CD8-positive, alpha-beta memory T cell (primary cell): ENCODE results near the gene CDH23. TPM values are rescaled to one million over a fixed set of nuclear protein-coding genes. Genes with fewer than 3 reads are reported as not detected.

Experiments used
- CTCF ChIA-PET: fragments of 350-600 bp; sonication (Branson Sonifier 250); formaldehyde crosslinking; loops from one replicate; lab custom pipeline; 2021; ENCODE audit warnings: antibody characterized with exemption; lab: Charles Lee
- POLR2A ChIA-PET: fragments of 350-600 bp; sonication (Branson Sonifier 250); formaldehyde crosslinking; loops from one replicate; lab custom pipeline; 2021; ENCODE audit warnings: antibody characterized with exemption; lab: Charles Lee
- DNase-seq, 5 donors: peaks; one replicate each; pipeline versions ENCODE4 v3.0.0 to v3.0.0-alpha.2; 2020 to 2022; ENCODE audit warnings: mixed read lengths in 1 of 5
- H3K27ac ChIP-seq: one replicate; pipeline ENCODE4 v1.7.0; 2013; ENCODE audit warnings: low read depth, mild to moderate bottlenecking, low read length, moderate library complexity
- H3K27me3 ChIP-seq: 2 replicates; pipeline ENCODE4 v1.7.0; 2013; ENCODE audit warnings: low read length, mild to moderate bottlenecking; ENCODE audit not compliant: insufficient read depth, poor library complexity, severe bottlenecking
- H3K36me3 ChIP-seq: 2 replicates; pipeline ENCODE4 v1.7.0; 2013; ENCODE audit warnings: mild to moderate bottlenecking, low read length, moderate library complexity; ENCODE audit not compliant: insufficient read depth
- H3K4me1 ChIP-seq: 2 replicates; pipeline ENCODE4 v1.7.0; 2013; ENCODE audit warnings: mild to moderate bottlenecking, low read length, moderate library complexity; ENCODE audit not compliant: insufficient read depth
- H3K4me3 ChIP-seq: 2 replicates; pipeline ENCODE4 v1.7.0; 2013; ENCODE audit warnings: mild to moderate bottlenecking, low read length
- H3K9me3 ChIP-seq: 2 replicates; pipeline ENCODE4 v1.7.0; 2013; ENCODE audit warnings: mild to moderate bottlenecking, low read length
- H3K27ac Mint-ChIP-seq, 8 donors: one replicate each; pipeline ENCODE4 v1.8.0; 2020 to 2021; ENCODE audit warnings: mixed read lengths in 8 of 8, mild to moderate bottlenecking in 6 of 8, inconsistent platforms in 3 of 8, moderate library complexity in 3 of 8
- H3K27me3 Mint-ChIP-seq, 2 donors: one replicate each; pipeline ENCODE4 v1.8.0; 2020 to 2021; ENCODE audit warnings: mixed read lengths in 2 of 2, mild to moderate bottlenecking in 1 of 2, moderate library complexity in 1 of 2
- H3K36me3 Mint-ChIP-seq, 3 donors: one replicate each; pipeline ENCODE4 v1.8.0; 2020 to 2021; ENCODE audit warnings: mixed read lengths in 3 of 3, inconsistent platforms in 1 of 3, mild to moderate bottlenecking in 1 of 3
- H3K4me1 Mint-ChIP-seq, 3 donors: one replicate each; pipeline ENCODE4 v1.8.0; 2020 to 2021; ENCODE audit warnings: mixed read lengths in 3 of 3, inconsistent platforms in 1 of 3, mild to moderate bottlenecking in 1 of 3
- H3K4me3 Mint-ChIP-seq, 7 donors: one replicate each; pipeline ENCODE4 v1.8.0; 2020 to 2021; ENCODE audit warnings: mixed read lengths in 7 of 7, mild to moderate bottlenecking in 6 of 7, moderate library complexity in 4 of 7, inconsistent platforms in 2 of 7
- H3K9me3 Mint-ChIP-seq, 5 donors: one replicate each; pipeline ENCODE4 v1.8.0; 2020 to 2022; ENCODE audit warnings: mixed read lengths in 5 of 5, mild to moderate bottlenecking in 3 of 5, moderate library complexity in 2 of 5, inconsistent platforms in 1 of 5
- polyA plus RNA-seq: library from polyadenylated mRNA; unstranded; fragments of 300-500 nt; fragmentation: Illumina TruSeq; gene quantifications from one replicate; pipeline ENCODE4 v1.2.3, GENCODE V29; 2021
- total RNA-seq, 2 experiments: library from RNA; stranded (reverse); gene quantifications; one replicate each; pipeline ENCODE4 v1.2.3, GENCODE V29; 2021

CDH23 gene
- total and polyA plus RNA-seq, 3 experiments from 2014 or later = 0.74 to 2.0 (median 0.78) TPM

DNA sequence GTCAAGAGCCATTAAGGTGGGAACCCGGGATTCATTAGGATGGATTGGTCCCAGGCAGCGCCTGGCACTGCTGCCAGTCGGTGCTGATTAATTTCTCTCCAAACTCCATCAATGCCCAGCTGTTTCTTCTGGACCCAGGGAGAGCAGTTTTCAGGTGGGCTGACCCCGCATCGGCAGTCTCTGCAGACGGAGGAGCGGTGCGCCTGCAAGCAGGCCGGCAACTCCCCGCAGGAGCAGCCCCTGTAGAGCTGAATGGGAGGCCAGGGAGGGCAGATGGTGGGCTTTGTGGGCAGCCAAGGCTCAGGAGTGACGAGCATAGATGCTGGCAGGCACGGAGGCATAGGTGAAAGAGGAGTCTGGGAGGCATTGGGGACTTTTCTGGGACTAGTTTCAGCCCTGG lies 56.5 kb downstream of the CDH23 start:
- no peaks in the 10 kb centered on the region for H3K4me1 Mint-ChIP-seq
- Histone ChIP-seq H3K4me3 (no peak overlapping the region), H3K27me3 (no peaks in the 10 kb centered on the region), H3K36me3 (no peaks in the 10 kb centered on the region), H3K4me1 (no peaks in the 10 kb centered on the region), H3K27ac (no peak overlapping the region), H3K9me3 (no peaks in the 10 kb centered on the region)
- no peaks in the 10 kb centered on the region for H3K36me3 Mint-ChIP-seq
- H3K4me3 Mint-ChIP-seq = no peak overlapping the region
- H3K27me3 Mint-ChIP-seq = peaks cover 6 to 9% of the 10 kb centered on the region in 2 donors
- no peak for DNase-seq
- H3K27ac Mint-ChIP-seq = no peak overlapping the region
- CTCF ChIA-PET = no interaction called here
- POLR2A ChIA-PET = no interaction called here
- no peaks in the 10 kb centered on the region for H3K9me3 Mint-ChIP-seq

DNA sequence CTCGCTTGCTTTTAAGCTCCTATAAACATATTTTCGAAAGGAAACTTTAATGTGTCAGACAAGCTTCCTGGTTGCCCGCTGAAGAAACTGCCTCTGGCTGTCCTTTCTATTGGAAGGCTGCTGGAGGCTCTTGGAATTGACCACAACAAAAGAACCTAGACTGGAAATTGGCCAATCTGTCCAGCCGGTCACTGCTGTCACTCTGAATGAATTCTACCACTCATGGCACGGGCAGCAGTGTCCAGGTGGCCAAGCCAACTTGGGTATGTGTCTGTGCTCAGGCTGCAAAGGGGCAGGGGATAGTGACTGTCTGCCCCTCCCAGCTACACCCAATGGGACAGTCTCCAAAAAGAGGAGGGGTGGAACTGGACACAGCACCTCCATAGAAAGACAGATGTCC lies 57.6 kb downstream of the CDH23 start:
- Histone ChIP-seq H3K9me3 (no peaks in the 10 kb centered on the region), H3K4me1 (no peaks in the 10 kb centered on the region), H3K4me3 (no peak overlapping the region), H3K36me3 (no peaks in the 10 kb centered on the region), H3K27me3 (no peaks in the 10 kb centered on the region), H3K27ac (no peak overlapping the region)
- H3K4me3 Mint-ChIP-seq = no peak overlapping the region
- no peak overlapping the region for H3K27ac Mint-ChIP-seq
- ChIA-PET CTCF (no interaction called here), POLR2A (no interaction called here)
- H3K9me3 Mint-ChIP-seq = no peaks in the 10 kb centered on the region
- peaks cover 6 to 10% of the 10 kb centered on the region in 2 donors for H3K27me3 Mint-ChIP-seq
- H3K4me1 Mint-ChIP-seq = no peaks in the 10 kb centered on the region
- DNase-seq = no peak
- no peaks in the 10 kb centered on the region for H3K36me3 Mint-ChIP-seq

GRCh38 chr10:71455035-71455434 lies 58.3 kb downstream of the CDH23 start:
- Histone ChIP-seq H3K27ac (no peak overlapping the region), H3K4me1 (no peaks in the 10 kb centered on the region), H3K36me3 (no peaks in the 10 kb centered on the region), H3K4me3 (no peak overlapping the region), H3K9me3 (no peaks in the 10 kb centered on the region), H3K27me3 (no peaks in the 10 kb centered on the region)
- Mint-ChIP-seq H3K36me3 (no peaks in the 10 kb centered on the region), H3K27ac (no peak overlapping the region), H3K27me3 (peaks cover 6 to 15% of the 10 kb centered on the region in 2 donors), H3K4me1 (no peaks in the 10 kb centered on the region), H3K4me3 (no peak overlapping the region), H3K9me3 (no peaks in the 10 kb centered on the region)
- ChIA-PET CTCF (no interaction called here), POLR2A (no interaction called here)
- no peak for DNase-seq

DNA sequence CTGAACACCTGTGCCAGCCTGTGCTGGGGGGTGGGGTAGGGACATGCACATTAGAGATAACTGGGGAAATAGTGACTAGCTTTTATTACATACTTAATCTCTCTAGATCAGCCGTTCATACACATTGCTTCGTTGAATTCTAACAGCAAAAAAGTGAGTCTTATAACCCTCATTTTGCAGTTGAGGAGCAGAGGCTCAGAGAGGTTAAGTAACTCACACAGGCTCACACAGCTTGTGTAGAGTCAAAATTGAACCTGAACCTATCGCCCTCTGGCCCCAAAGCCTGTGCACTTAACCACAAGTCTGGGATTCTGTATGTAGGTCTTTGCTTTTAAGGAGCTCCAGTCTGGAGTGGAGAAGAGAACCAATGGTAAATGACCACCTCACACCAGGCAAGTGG lies 59.9 kb downstream of the CDH23 start:
- no peak for DNase-seq
- POLR2A ChIA-PET = no interaction called here
- H3K4me1 Mint-ChIP-seq = no peaks in the 10 kb centered on the region
- H3K27me3 Mint-ChIP-seq = peaks cover 9 to 15% of the 10 kb centered on the region in 2 donors
- no peaks in the 10 kb centered on the region for H3K36me3 Mint-ChIP-seq
- Histone ChIP-seq H3K4me3 (no peak overlapping the region), H3K9me3 (no peaks in the 10 kb centered on the region), H3K4me1 (no peaks in the 10 kb centered on the region), H3K27ac (no peak overlapping the region), H3K36me3 (no peaks in the 10 kb centered on the region), H3K27me3 (no peaks in the 10 kb centered on the region)
- no peaks in the 10 kb centered on the region for H3K9me3 Mint-ChIP-seq
- H3K27ac Mint-ChIP-seq = no peak overlapping the region
- CTCF ChIA-PET = no interaction called here
- no peak overlapping the region for H3K4me3 Mint-ChIP-seq

DNA sequence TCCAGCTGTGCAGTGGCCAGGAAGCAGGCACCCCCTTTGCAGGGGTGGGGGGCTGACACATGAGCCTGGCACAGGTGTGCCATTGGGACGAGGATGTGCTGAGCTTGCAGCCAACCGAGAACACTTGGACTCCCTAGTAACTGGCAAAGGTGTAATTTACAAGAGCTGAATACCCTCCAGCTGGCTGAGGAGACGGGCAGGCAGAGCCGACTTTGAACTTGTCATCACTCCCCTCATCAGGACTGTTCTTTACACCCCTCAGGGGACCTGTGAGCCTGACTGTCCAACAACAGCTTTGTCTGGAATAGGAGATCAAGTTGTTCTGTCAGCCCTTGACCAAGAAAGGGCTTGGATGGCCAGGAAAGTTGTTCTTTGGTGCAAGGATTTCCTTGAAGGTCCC lies 61.2 kb downstream of the CDH23 start:
- ChIA-PET POLR2A (no interaction called here), CTCF (no interaction called here)
- Histone ChIP-seq H3K4me1 (no peaks in the 10 kb centered on the region), H3K27me3 (no peaks in the 10 kb centered on the region), H3K4me3 (no peak overlapping the region), H3K9me3 (no peaks in the 10 kb centered on the region), H3K27ac (no peak overlapping the region), H3K36me3 (no peaks in the 10 kb centered on the region)
- Mint-ChIP-seq H3K27ac (no peak overlapping the region), H3K4me3 (no peak overlapping the region), H3K9me3 (no peaks in the 10 kb centered on the region), H3K27me3 (peaks cover 9 to 15% of the 10 kb centered on the region in 2 donors), H3K4me1 (no peaks in the 10 kb centered on the region), H3K36me3 (no peaks in the 10 kb centered on the region)
- no peak for DNase-seq

- no peaks in the 10 kb centered on the region for H3K4me1 Mint-ChIP-seq
- H3K36me3 Mint-ChIP-seq = no peaks in the 10 kb centered on the region
- no peaks in the 10 kb centered on the region for H3K9me3 ChIP-seq
- POLR2A ChIA-PET = no interaction called here
- H3K4me1 ChIP-seq = no peaks in the 10 kb centered on the region
- H3K27me3 Mint-ChIP-seq = peaks cover 9 to 12% of the 10 kb centered on the region in 2 donors
- H3K27ac Mint-ChIP-seq = no peak overlapping the region
- DNase-seq = no peak
- CTCF ChIA-PET = no interaction called here
- no peak overlapping the region for H3K4me3 ChIP-seq
- no peak overlapping the region for H3K27ac ChIP-seq
- no peak overlapping the region for H3K4me3 Mint-ChIP-seq
- no peaks in the 10 kb centered on the region for H3K9me3 Mint-ChIP-seq
- no peaks in the 10 kb centered on the region for H3K36me3 ChIP-seq
- H3K27me3 ChIP-seq = no peaks in the 10 kb centered on the region
Measured at GRCh38 chr10:71458387-71458786, 61.7 kb downstream of the CDH23 start.

DNA sequence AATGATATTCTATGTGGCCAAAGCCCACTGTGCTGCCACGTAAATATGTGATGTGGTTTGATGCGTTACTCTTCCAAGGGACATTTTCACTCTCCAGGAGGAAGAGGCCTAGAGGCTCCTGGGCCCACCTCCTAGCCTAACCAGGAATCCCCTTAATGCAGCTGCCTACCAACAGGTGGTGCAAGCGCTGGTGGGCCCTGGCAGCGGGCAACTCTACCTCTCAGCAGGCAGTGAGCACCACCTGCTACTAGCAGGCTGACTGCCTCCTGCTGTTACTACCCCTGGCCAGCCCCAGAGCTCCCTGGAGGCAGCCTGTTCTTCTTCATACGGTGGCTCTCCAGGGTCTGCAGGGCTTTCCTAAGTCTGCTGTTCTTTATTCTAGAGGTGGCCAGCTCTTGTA lies 62.8 kb downstream of the CDH23 start:
- Mint-ChIP-seq H3K4me1 (no peaks in the 10 kb centered on the region), H3K27me3 (peaks cover 12 to 17% of the 10 kb centered on the region in 2 donors), H3K9me3 (no peaks in the 10 kb centered on the region), H3K4me3 (no peak overlapping the region), H3K27ac (peak overlapping the region in 1 of 8 donors; percentile 54), H3K36me3 (no peaks in the 10 kb centered on the region)
- POLR2A ChIA-PET = no interaction called here
- H3K9me3 ChIP-seq = no peaks in the 10 kb centered on the region
- H3K4me1 ChIP-seq = no peaks in the 10 kb centered on the region
- CTCF ChIA-PET = no interaction called here
- H3K36me3 ChIP-seq = no peaks in the 10 kb centered on the region
- H3K4me3 ChIP-seq = no peak overlapping the region
- H3K27me3 ChIP-seq = no peaks in the 10 kb centered on the region
- H3K27ac ChIP-seq = no peak overlapping the region
- no peak for DNase-seq

DNA sequence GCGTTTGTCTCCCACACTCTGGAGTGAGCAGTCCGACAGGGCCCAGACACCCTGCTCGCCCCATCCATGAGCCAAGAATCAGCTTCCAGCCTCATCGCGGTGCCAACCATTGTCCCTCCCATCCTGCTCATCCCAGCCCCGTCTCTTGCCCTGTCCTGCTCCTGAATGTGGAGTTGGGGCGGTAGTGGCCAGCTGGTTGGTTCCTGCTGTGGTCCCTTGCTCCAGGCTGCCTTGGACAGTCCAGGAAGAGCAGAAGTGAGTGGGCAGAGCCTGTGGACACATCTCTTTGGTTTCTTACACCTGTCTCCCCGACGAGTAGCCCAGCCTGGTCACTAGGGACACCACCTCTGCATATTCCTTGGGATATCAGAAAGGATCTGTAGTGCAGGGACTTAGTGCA lies 63.9 kb downstream of the CDH23 start:
- H3K4me3 ChIP-seq = no peak overlapping the region
- H3K9me3 ChIP-seq = no peaks in the 10 kb centered on the region
- no peak overlapping the region for H3K27ac ChIP-seq
- Mint-ChIP-seq H3K4me1 (no peaks in the 10 kb centered on the region), H3K36me3 (no peaks in the 10 kb centered on the region), H3K9me3 (no peaks in the 10 kb centered on the region), H3K27me3 (peaks cover 11 to 16% of the 10 kb centered on the region in 2 donors), H3K27ac (no peak overlapping the region), H3K4me3 (no peak overlapping the region)
- DNase-seq = no peak
- H3K36me3 ChIP-seq = no peaks in the 10 kb centered on the region
- POLR2A ChIA-PET = no interaction called here
- no peaks in the 10 kb centered on the region for H3K27me3 ChIP-seq
- CTCF ChIA-PET = no interaction called here
- H3K4me1 ChIP-seq = no peaks in the 10 kb centered on the region

DNA sequence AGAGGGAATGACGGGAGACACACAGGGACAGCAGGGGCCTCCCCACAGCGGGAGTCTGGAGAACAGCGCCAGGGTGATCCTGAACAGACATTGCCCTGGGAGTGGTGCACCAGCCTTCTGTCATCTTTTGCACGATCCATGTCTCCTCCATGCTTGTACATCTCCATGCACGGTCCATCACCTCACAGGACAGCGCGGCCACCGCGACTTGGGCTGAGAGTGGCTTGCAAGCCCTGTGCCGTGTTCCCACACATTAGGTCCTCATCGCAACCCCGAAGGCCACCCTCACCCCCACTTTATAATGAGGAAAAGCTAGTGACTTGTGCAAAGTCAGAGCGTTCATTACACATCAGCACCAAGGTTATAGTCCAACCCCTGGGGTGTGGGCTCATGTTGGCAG lies 64.7 kb downstream of the CDH23 start:
- H3K36me3 Mint-ChIP-seq = no peaks in the 10 kb centered on the region
- Histone ChIP-seq H3K36me3 (no peaks in the 10 kb centered on the region), H3K9me3 (no peaks in the 10 kb centered on the region), H3K27me3 (no peaks in the 10 kb centered on the region), H3K4me3 (no peak overlapping the region), H3K4me1 (no peaks in the 10 kb centered on the region), H3K27ac (no peak overlapping the region)
- DNase-seq = no peak
- ChIA-PET CTCF (interaction anchor here (0.7 kb wide), 1 partner anchor 130 kb away, joined by 3 read pairs; no protein-coding TSS in a partner anchor), POLR2A (no interaction called here)
- no peak overlapping the region for H3K4me3 Mint-ChIP-seq
- peaks cover 11 to 12% of the 10 kb centered on the region in 2 donors for H3K27me3 Mint-ChIP-seq
- no peaks in the 10 kb centered on the region for H3K9me3 Mint-ChIP-seq
- H3K4me1 Mint-ChIP-seq = no peaks in the 10 kb centered on the region
- H3K27ac Mint-ChIP-seq = peak overlapping the region in 1 of 8 donors; percentile 40
